Erythroblast (primary cell): ENCODE data around the gene THADA.

Experiments
- GATA1 ChIP-seq: IDR thresholded peaks from 2 replicates; pipeline ENCODE4 v1.6.1; 2011; ENCODE audit warnings: low read depth, mild to moderate bottlenecking, control low read depth, low read length, moderate library complexity
- POLR2A ChIP-seq: IDR thresholded peaks from 2 replicates; pipeline ENCODE4 v1.6.1; 2011; ENCODE audit warnings: mild to moderate bottlenecking, low read length

DNA sequence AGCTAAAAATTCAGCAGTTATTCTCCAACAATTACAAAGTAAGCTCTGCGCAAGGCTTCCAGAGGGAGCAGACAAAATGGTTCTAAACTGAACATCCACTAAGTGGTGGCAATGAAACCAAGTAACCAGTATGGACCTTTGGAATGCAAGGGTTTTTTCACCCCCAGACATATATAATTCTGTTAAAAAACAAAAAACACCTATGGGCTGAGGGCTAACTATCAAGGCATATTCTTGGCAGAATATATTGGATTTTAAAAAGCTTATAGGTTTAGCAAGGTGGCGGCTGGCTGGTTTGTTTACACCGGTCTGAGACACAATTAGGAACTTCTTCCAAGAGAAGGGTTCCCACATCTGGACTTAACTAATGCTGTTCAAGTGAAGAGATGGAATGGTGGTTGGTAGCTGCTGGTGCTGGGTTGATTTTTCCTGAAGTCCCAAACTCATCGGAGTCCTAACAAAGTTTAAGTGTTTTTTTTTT is 372.3 kb downstream of the THADA start:
- TF ChIP-seq POLR2A (peak; percentile 7), GATA1 (no peak)
